Measurements from ENCODE around the gene CA14.

DNA sequence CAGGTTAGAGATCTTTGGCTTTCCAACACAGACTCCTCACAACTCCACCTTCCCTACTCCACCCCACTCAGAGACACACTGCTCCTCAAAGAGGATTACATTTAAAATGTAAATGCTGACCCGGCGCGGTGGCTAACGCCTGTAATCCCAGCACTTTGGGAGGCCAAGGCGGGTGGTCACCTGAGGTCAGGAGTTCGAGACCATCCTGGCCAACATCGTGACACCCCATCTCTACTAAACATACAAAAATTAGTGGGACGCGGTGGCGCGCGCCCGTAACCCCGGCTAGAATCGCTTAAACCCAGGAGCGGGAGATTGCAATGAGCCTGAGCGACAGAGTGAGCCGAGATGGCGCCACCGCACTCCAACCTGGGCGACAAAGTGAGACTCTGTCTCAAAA is 19.8 kb upstream of the CA14 start:
- TF ChIP-seq PPARA (CRISPR knock-in tag; IDR thresholded peaks at IDR 0.05; ENCODE audit: borderline replicate concordance) (no peak), ISL1 (CRISPR knock-in tag; IDR thresholded peaks at IDR 0.05) (no peak), ZNF8 (CRISPR knock-in tag; IDR thresholded peaks at IDR 0.05) (no peak), ZFP30 (CRISPR knock-in tag; IDR thresholded peaks at IDR 0.05) (no peak), ZFP3 (CRISPR knock-in tag; IDR thresholded peaks at IDR 0.05) (no peak), RARB (CRISPR knock-in tag; IDR thresholded peaks at IDR 0.05) (no peak), ZNF70 (CRISPR knock-in tag; IDR thresholded peaks at IDR 0.05) (no peak), ARNTL (CRISPR knock-in tag; IDR thresholded peaks at IDR 0.05; ENCODE audit: borderline replicate concordance, low read depth) (no peak), ZNF565 (CRISPR knock-in tag; conservative IDR thresholded peaks at IDR 0.05; ENCODE audit: low read depth) (no peak)
- TF ChIP-seq, protein P1, sequence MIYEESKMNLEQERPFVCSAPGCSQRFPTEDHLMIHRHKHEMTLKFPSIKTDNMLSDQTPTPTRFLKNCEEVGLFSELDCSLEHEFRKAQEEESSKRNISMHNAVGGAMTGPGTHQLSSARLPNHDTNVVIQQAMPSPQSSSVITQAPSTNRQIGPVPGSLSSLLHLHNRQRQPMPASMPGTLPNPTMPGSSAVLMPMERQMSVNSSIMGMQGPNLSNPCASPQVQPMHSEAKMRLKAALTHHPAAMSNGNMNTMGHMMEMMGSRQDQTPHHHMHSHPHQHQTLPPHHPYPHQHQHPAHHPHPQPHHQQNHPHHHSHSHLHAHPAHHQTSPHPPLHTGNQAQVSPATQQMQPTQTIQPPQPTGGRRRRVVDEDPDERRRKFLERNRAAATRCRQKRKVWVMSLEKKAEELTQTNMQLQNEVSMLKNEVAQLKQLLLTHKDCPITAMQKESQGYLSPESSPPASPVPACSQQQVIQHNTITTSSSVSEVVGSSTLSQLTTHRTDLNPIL (CRISPR knock-in tag; IDR thresholded peaks at IDR 0.05; ENCODE audit: low read depth) = no peak
- TF ChIP-seq, protein P2, sequence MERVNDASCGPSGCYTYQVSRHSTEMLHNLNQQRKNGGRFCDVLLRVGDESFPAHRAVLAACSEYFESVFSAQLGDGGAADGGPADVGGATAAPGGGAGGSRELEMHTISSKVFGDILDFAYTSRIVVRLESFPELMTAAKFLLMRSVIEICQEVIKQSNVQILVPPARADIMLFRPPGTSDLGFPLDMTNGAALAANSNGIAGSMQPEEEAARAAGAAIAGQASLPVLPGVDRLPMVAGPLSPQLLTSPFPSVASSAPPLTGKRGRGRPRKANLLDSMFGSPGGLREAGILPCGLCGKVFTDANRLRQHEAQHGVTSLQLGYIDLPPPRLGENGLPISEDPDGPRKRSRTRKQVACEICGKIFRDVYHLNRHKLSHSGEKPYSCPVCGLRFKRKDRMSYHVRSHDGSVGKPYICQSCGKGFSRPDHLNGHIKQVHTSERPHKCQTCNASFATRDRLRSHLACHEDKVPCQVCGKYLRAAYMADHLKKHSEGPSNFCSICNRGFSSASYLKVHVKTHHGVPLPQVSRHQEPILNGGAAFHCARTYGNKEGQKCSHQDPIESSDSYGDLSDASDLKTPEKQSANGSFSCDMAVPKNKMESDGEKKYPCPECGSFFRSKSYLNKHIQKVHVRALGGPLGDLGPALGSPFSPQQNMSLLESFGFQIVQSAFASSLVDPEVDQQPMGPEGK (CRISPR knock-in tag; IDR thresholded peaks at IDR 0.05; ENCODE audit: borderline replicate concordance) = no peak

All from SK-N-SH treated with all-trans-retinoic acid at 6 μM for 48 hours (cell line).